GM18499 (cell line): Measurements from ENCODE around the gene NFIX.

ENCODE experiments used
- ATAC-seq: cut with Tn5 transposase; IDR thresholded peaks from one replicate; pipeline ENCODE4 v1.9.1; 2021; ENCODE audit warnings: moderate number of reproducible peaks; ENCODE audit not compliant: insufficient read depth, unreplicated experiment

Gene NFIX

GRCh38 chr19:13018035-13018914 lies 23.0 kb downstream of the NFIX start:
- no peak for ATAC-seq

- no peak for ATAC-seq
Observed at GRCh38 chr19:13019332-13019731, 24.1 kb downstream of the NFIX start.

- no peak for ATAC-seq
Observed at GRCh38 chr19:13020002-13020414, 24.7 kb downstream of the NFIX start.

- no peak for ATAC-seq
Observed at GRCh38 chr19:13022111-13022858, 27.0 kb downstream of the NFIX start.

GRCh38 chr19:13022859-13023636 lies 27.8 kb downstream of the NFIX start:
- ATAC-seq: no peak

GRCh38 chr19:13023656-13024055 lies 28.4 kb downstream of the NFIX start:
- ATAC-seq: no peak

GRCh38 chr19:13024126-13024950 lies 29.1 kb downstream of the NFIX start:
- no peak for ATAC-seq

GRCh38 chr19:13024951-13025697 lies 29.8 kb downstream of the NFIX start:
- no peak for ATAC-seq

GRCh38 chr19:13025819-13026456 lies 30.7 kb downstream of the NFIX start:
- no peak for ATAC-seq

GRCh38 chr19:13026462-13027370 lies 31.4 kb downstream of the NFIX start:
- no peak for ATAC-seq

- no peak for ATAC-seq
Observed at GRCh38 chr19:13027557-13027956, 32.3 kb downstream of the NFIX start.

- ATAC-seq: no peak
Observed at GRCh38 chr19:13028027-13028426, 32.8 kb downstream of the NFIX start.

GRCh38 chr19:13029301-13029880 lies 34.1 kb downstream of the NFIX start:
- no peak for ATAC-seq

GRCh38 chr19:13029893-13030292 lies 34.6 kb downstream of the NFIX start:
- ATAC-seq: no peak

GRCh38 chr19:13031917-13032623 lies 36.8 kb downstream of the NFIX start:
- no peak for ATAC-seq

- no peak for ATAC-seq
Observed at GRCh38 chr19:13032837-13033236, 37.6 kb downstream of the NFIX start.

GRCh38 chr19:13033244-13033643 lies 38.0 kb downstream of the NFIX start:
- ATAC-seq: no peak
